Endothelial cell of umbilical vein (primary cell): ENCODE data around the gene KCTD1. TPM values are rescaled to one million over a fixed set of nuclear protein-coding genes. Genes with fewer than 3 reads are reported as not detected.

ENCODE experiments used
- BruUV-seq: library from RNA; stranded (reverse); fragments of 400-500 nt; replicated peaks from 2 replicates; lab custom pipeline; 2021; lab: Mats Ljungman, UMichigan
- CTCF ChIA-PET: fragments of 300-600, 350-600 bp; sonication (Branson Sonifier 250); formaldehyde crosslinking; loops from one replicate; lab custom pipeline; 2021; ENCODE audit warnings: antibody characterized with exemption, inconsistent platforms; lab: Charles Lee
- POLR2A ChIA-PET: fragments of 300-600, 350-600 bp; sonication (Branson Sonifier 250); formaldehyde crosslinking; loops from one replicate; lab custom pipeline; 2021; ENCODE audit warnings: antibody characterized with exemption, inconsistent platforms; lab: Charles Lee
- DNase-seq: peaks from one replicate; pipeline ENCODE4 v3.0.0-alpha.2; 2011; ENCODE audit warnings: low read depth, low spot score
- FAIRE-seq: peaks from 2 replicates; lab custom pipeline; 2011; peaks lifted over from hg19 to GRCh38; lab: Jason Lieb, UNC
- H2AFZ ChIP-seq: 2 replicates; pipeline ENCODE4 v1.6.0; 2012; ENCODE audit warnings: low read depth, low read length, control low read depth, inconsistent platforms
- H3K27ac ChIP-seq: 2 replicates; pipeline ENCODE4 v1.5.1; 2011; ENCODE audit warnings: low read depth, mild to moderate bottlenecking, control low read depth, low read length, moderate library complexity; ENCODE audit not compliant: insufficient read depth
- H3K27me3 ChIP-seq, 2 experiments: 2 replicates each; pipeline versions ENCODE4 v1.6.0 to v1.6.1; 2011; ENCODE audit warnings: low read length in 2 of 2, mixed read lengths in 1 of 2; ENCODE audit not compliant: control insufficient read depth in 2 of 2, insufficient read depth in 2 of 2
- H3K36me3 ChIP-seq, 2 experiments: 2 replicates in 1 of 2; 3 replicates in 1 of 2; pipeline ENCODE4 v1.5.1; 2011; ENCODE audit warnings: low read length in 2 of 2, mild to moderate bottlenecking in 1 of 2, moderate library complexity in 1 of 2; ENCODE audit not compliant: control insufficient read depth in 2 of 2, insufficient read depth in 2 of 2; ENCODE audit errors: extremely low read depth in 1 of 2
- H3K4me1 ChIP-seq: 3 replicates; pipeline ENCODE4 v1.5.1; 2011; ENCODE audit warnings: mild to moderate bottlenecking, low read length; ENCODE audit not compliant: control insufficient read depth, insufficient read depth; ENCODE audit errors: extremely low read depth
- H3K4me2 ChIP-seq: 2 replicates; pipeline ENCODE4 v1.6.1; 2011; ENCODE audit warnings: low read length, control low read depth, mixed read lengths; ENCODE audit not compliant: insufficient read depth
- H3K4me3 ChIP-seq, 3 experiments: fragments of 200-600 bp in 1 of 3; sonication (generic), shearing (Covaris generic) in 1 of 3; replicated peaks in 1 of 3; 2 replicates each; pipeline ENCODE4 v1.5.1; 2011 to 2016; ENCODE audit warnings: control low read depth in 3 of 3, low read length in 3 of 3, mild to moderate bottlenecking in 2 of 3, inconsistent platforms in 1 of 3, low read depth in 1 of 3, moderate library complexity in 1 of 3; ENCODE audit not compliant: insufficient read depth in 1 of 3
- H3K79me2 ChIP-seq: 2 replicates; pipeline ENCODE4 v1.6.0; 2012; ENCODE audit warnings: low read length, inconsistent platforms; ENCODE audit not compliant: control insufficient read depth, insufficient read depth
- H3K9ac ChIP-seq: replicated peaks from 2 replicates; pipeline ENCODE3; 2011; ENCODE audit warnings: low read length, control low read depth; ENCODE audit not compliant: insufficient read depth; ENCODE audit errors: extremely low read depth
- H3K9me1 ChIP-seq: replicated peaks from 3 replicates; pipeline ENCODE4 v1.6.0; 2011; ENCODE audit warnings: mild to moderate bottlenecking, low read length; ENCODE audit not compliant: control insufficient read depth, insufficient read depth; ENCODE audit errors: extremely low read depth
- H3K9me3 ChIP-seq: replicated peaks from 2 replicates; pipeline ENCODE4 v1.5.1; 2012; ENCODE audit warnings: low read length, inconsistent platforms; ENCODE audit not compliant: control insufficient read depth, insufficient read depth
- H4K20me1 ChIP-seq: replicated peaks from 2 replicates; pipeline ENCODE3; 2011; ENCODE audit warnings: mild to moderate bottlenecking, low read length; ENCODE audit not compliant: control insufficient read depth, insufficient read depth; ENCODE audit errors: extremely low read depth
- EZH2 ChIP-seq: IDR thresholded peaks from 2 replicates; pipeline ENCODE4 v1.6.1; 2012; ENCODE audit warnings: borderline replicate concordance, low read depth, mild to moderate bottlenecking, moderate library complexity, low read length, inconsistent platforms; ENCODE audit not compliant: severe bottlenecking
- GATA2 ChIP-seq: IDR thresholded peaks from 2 replicates; pipeline ENCODE4 v1.7.0; 2011; ENCODE audit warnings: low read depth, mild to moderate bottlenecking, moderate library complexity, mixed read lengths, low read length; ENCODE audit not compliant: insufficient read length, insufficient read depth
- JUN ChIP-seq: IDR thresholded peaks from 2 replicates; pipeline ENCODE4 v1.6.1; 2011; ENCODE audit warnings: borderline replicate concordance, low read depth; ENCODE audit not compliant: insufficient read length, insufficient read depth
- MYC ChIP-seq: IDR thresholded peaks from one replicate; pipeline ENCODE4 v1.6.1; 2011; ENCODE audit warnings: mild to moderate bottlenecking, low read depth, low read length
- dilution Hi-C: fragments of 300-500 bp; cut with MboI; formaldehyde crosslinking; loops from one replicate; pipeline ENCODE4 v1.15.0; 2019; ENCODE audit warnings: low sequenced_read_pairs; ENCODE audit not compliant: extremely low pct_ligation_motif_present
- intact Hi-C: fragments of 100-400 bp; cut with micrococcal nuclease; formaldehyde crosslinking; loops from one replicate; pipeline ENCODE4 v1.10.0; 2022
- polyA plus RNA-seq, 4 experiments: library from polyadenylated mRNA; depleted of rRNA in 3 of 4; stranded (reverse) in 3 of 4; unstranded in 1 of 4; fragments of >200 nt; gene quantifications; 2 replicates each; pipeline versions ENCODE4 v1.2.1 to v1.2.3, GENCODE V29; 2011 to 2012; ENCODE audit warnings: missing spikeins in 1 of 4
- total RNA-seq: library from RNA; stranded (reverse); gene quantifications from 2 replicates; pipeline ENCODE4 v1.2.3, GENCODE V29; 2021
- TF ChIP-seq, protein P1 (sequence below), 2 donors: IDR thresholded peaks; 1 replicate in 1 of 2; 2 replicates in 1 of 2; pipeline ENCODE4 v1.5.1; 2011; ENCODE audit warnings: low read length in 2 of 2, mild to moderate bottlenecking in 2 of 2, moderate library complexity in 2 of 2, control low read depth in 1 of 2, inconsistent platforms in 1 of 2, low read depth in 1 of 2; ENCODE audit not compliant: insufficient read depth in 1 of 2; ENCODE audit errors: extremely low read depth in 1 of 2
- TF ChIP-seq, protein P2 (sequence below): IDR thresholded peaks from 2 replicates; pipeline ENCODE4 v1.6.1; 2011; ENCODE audit not compliant: insufficient read depth, insufficient read length

The KCTD1 gene
- total and polyA plus RNA-seq, 2 donors (not counting 3 experiments of a cell fraction or from before 2014, with no cell fraction given): 6.1 to 12.1 TPM

DNA sequence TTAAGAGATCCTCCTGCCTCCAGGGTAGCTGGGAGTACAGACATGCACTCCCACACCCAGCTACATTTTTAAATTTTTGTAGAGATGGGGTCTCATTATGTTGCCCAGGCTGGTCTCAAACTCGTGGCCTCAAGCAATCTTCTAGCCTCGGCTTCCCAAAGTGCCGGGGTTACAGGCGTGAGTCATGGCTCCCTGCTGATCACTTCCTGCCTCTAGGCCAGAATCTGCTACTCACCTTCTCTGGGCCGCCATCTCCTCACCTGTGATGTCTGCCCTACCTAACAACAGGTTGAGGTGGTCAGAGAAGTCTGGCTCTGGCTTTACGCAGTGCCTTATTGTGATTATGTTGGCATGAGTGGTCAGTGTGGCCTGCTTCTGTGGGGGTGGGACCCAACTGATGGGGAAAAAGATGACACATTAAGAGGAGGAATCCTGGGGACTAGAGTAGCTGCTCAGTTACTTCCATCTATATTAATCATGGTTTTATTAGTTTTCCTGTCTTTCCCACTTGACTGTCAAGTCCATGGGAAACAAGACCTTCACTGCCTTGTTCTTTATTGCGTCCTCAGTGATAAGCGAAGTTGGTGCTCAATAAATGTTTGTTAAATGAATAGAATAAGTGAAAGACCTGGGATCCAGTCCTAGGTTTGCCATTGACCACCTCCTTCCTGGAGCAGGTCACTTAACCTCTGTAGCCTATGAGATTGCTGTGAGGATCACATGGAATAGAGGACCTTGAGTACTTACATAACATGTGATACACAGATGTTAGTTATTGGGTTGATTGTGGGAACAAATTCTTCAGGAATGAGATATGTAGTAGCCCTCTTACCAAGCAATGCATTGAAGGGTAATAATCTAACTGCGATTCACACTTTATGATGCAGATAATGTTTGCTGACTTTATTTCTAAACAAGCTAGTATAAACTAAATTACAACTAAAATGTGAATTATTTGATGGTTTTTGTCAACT, 15.7 kb downstream of the KCTD1 start:
- dilution Hi-C loops: no loop called here
- DNase-seq (no peak), FAIRE-seq (no peak)
- H2AFZ ChIP-seq: no peak overlapping the region
- H3K9ac ChIP-seq: no peak overlapping the region
- H3K4me1 ChIP-seq: no peaks in the 10 kb centered on the region
- H3K79me2 ChIP-seq: no peaks in the 10 kb centered on the region
- ChIA-PET CTCF (interaction anchor here (0.6 to 1.2 kb wide), 4 partner anchors 18 to 149 kb away, joined by 3 to 5 read pairs (median 4); no protein-coding TSS in a partner anchor), POLR2A (no interaction called here)
- no peaks in the 10 kb centered on the region for H3K9me3 ChIP-seq
- BruUV-seq: no TSS peak
- no peaks in the 10 kb centered on the region for H3K36me3 ChIP-seq
- no peak overlapping the region for H3K27ac ChIP-seq
- H3K27me3 ChIP-seq: no peaks in the 10 kb centered on the region
- intact Hi-C loops: no loop called here
- no peaks in the 10 kb centered on the region for H3K9me1 ChIP-seq
- no peaks in the 10 kb centered on the region for H4K20me1 ChIP-seq
- H3K4me2 ChIP-seq: no peak overlapping the region
- no peak for TF ChIP-seq EZH2
- TF ChIP-seq, protein P1, sequence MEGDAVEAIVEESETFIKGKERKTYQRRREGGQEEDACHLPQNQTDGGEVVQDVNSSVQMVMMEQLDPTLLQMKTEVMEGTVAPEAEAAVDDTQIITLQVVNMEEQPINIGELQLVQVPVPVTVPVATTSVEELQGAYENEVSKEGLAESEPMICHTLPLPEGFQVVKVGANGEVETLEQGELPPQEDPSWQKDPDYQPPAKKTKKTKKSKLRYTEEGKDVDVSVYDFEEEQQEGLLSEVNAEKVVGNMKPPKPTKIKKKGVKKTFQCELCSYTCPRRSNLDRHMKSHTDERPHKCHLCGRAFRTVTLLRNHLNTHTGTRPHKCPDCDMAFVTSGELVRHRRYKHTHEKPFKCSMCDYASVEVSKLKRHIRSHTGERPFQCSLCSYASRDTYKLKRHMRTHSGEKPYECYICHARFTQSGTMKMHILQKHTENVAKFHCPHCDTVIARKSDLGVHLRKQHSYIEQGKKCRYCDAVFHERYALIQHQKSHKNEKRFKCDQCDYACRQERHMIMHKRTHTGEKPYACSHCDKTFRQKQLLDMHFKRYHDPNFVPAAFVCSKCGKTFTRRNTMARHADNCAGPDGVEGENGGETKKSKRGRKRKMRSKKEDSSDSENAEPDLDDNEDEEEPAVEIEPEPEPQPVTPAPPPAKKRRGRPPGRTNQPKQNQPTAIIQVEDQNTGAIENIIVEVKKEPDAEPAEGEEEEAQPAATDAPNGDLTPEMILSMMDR (IDR thresholded peaks at IDR 0.05; ENCODE audit: extremely low read depth in 1 of 2, insufficient read depth in 1 of 2, low read depth in 1 of 2, low read length in 2 of 2): no peak
- TF ChIP-seq GATA2: no peak
- TF ChIP-seq, protein P2, sequence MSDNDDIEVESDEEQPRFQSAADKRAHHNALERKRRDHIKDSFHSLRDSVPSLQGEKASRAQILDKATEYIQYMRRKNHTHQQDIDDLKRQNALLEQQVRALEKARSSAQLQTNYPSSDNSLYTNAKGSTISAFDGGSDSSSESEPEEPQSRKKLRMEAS: no peak
- TF ChIP-seq JUN: no peak
- no peak for TF ChIP-seq MYC
- H3K4me3 ChIP-seq: no peak overlapping the region
